ENCODE measurements around the gene FGF14.

The FGF14 gene

GRCh38 chr13:102240110-102240509 is 161.7 kb downstream of the FGF14 start:
- no peak for DNase-seq

DNA sequence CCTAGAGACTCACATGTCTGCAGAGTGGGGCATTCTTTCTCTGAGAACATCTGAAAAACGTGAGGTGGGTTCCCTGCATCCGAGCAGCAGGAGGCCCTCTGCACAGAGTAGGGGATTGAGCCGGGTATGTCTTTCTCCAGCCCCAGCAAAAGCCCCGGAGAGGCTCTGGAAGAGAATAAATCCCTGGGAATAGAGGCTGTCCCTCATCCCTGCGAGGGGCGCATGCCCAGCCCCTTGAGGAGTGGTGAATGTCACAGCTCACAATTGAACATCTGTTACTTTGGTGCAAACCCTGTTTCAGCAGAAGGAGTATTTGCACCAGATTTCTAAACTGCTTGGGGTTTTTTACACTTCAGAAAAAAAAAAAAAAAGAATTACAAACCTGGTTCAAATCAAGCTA is 164.6 kb downstream of the FGF14 start:
- DNase-seq: no peak

DNA sequence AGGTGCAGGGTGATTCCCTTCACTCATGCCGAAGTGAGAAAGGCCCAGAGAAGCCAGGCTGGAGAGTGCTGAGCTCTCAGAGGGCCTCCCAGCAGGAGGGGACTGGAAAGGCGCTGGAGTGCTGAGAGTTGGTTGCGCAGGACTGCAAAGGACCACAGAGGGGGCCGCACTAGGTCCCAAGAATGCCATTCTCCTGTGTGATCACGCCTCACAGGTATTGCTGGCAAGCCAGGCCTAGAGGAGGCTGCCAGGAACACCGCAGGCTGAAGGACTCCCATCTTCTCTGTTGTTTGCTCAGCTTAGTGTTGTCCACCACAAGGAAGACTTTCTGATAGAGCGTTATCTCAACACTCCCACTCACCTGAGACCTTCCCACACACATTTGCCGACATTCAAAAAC is 165.0 kb downstream of the FGF14 start:
- DNase-seq: no peak

GRCh38 chr13:102236341-102236740 is 165.5 kb downstream of the FGF14 start:
- DNase-seq: no peak

DNA sequence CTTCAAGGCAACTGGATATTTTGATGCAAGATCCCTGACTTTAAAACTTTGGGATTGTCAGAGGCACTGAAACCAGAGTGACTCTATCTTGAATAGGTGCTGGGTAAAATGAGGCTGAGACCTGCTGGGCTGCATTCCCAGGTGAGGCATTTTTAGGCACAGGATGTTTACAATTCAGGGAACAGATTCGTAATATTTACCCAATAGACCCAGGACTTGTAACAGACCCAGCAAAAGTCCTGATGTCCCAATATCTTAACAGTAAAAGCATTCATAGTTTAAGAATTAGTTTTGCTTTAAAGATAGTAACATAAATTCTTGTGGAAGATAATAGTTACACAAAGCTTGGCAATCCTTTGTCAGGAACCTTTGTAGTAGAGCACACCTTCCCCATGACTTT is 166.2 kb downstream of the FGF14 start:
- DNase-seq: no peak

GRCh38 chr13:102234618-102235017 is 167.2 kb downstream of the FGF14 start:
- DNase-seq: no peak

DNA sequence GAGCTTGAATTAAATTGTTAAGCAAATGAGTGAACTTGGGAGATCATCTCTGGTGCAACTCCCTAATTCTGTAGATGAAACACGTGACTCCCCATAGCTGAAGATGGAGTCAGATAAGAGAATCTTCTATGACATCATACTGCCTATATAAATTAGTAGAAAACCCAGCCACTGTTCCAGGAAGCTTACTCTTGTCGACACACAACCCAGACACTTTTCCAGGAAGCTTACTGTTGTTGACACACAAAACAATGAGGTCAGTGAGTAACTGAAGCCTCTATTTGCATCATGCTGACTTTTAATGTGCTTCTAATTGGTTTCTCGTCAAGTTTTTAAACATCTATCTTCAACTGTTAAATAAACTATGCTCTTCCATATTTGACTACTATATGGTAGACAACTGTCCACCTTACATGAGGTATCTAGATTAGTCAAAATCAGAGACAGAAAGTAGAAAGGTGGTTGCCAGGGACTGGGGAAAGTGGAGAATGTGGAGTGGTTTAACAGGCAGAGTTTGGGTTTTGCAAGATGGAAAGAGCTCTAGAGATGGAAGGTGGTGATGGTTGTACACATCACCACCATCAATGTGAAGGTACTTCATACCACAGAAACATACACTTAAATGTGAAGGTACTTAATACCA is 168.2 kb downstream of the FGF14 start:
- DNase-seq: no peak

- DNase-seq: no peak
Measured at GRCh38 chr13:102231479-102231878, 170.4 kb downstream of the FGF14 start.

DNA sequence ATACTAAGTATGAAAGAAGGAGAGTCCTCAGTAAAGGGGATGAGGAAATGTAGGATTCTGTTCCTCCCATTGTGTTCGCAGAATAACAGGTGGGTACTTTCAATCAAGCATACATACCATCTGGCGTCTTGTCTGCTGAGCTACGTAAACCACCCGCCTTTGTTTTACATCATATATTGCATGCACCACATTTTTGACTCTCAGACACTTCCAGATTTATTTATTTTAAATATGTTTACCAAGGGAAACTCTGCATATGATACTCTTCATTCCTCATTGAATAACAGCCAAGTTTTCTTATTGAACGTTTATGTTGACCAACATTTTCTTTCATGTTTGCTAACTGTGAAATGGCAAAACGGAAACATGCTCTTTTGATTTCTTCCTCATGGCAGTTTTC is 174.1 kb downstream of the FGF14 start:
- no peak for DNase-seq

DNA sequence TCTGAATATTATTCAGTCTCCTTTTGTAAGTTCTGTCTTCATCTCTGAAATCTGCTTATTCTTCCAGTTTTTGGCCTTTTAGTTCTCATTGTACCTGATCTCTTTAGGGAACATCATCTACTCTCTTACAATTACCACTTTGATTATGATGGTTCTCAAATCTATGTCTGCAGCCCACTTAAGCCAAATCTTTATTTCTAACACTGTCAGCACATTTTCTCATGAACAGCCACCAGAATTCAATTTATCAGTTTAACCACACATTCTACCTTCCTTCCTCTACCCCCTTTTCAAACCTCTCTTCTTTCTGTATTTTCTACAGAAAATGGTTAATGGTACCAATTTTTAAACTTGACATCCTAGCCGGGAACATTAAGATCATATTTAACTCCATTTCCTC is 175.3 kb downstream of the FGF14 start:
- no peak for DNase-seq

DNA sequence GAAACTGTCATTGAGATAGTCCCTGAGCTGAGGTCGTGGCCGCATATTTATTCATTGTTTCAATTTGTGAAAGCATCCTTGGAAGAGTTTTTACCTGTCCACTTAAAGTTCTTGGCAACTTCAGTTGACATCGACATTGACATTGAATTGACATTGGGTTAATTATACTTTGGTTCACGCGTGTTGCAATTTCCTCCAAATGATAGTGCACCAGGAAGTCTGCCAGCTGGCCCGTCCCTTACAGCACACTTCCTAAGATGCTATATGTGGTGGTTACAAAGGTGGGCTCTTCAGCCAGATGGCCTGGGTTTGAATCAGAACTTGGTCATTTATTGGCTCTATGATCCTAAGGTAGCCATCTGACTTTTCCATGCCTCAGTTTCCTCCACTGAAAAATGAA is 176.0 kb downstream of the FGF14 start:
- no peak for DNase-seq

GRCh38 chr13:102220681-102221228 is 181.1 kb downstream of the FGF14 start:
- DNase-seq: no peak

GRCh38 chr13:102214956-102215355 is 186.9 kb downstream of the FGF14 start:
- no peak for DNase-seq

DNA sequence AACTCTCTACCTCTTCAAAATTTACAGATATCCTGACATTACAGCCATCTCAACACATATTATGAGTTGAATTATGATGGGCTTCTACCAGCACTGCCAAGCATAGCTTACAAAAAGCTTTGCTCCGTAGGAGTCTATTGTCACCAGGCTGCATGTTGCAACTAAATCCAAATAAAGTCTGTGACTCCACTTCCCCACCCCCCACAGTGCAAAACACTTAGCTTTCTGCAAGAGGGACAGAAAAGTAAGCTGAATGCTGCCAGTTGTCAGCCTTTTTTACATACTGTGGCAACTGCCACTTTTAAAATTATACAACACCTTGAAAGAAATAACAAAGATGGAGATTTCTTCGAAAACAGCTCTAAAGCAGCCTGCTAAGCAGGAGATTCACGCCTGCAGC is 189.1 kb downstream of the FGF14 start:
- DNase-seq: no peak

GRCh38 chr13:102208347-102208746 is 193.5 kb downstream of the FGF14 start:
- no peak for DNase-seq

DNA sequence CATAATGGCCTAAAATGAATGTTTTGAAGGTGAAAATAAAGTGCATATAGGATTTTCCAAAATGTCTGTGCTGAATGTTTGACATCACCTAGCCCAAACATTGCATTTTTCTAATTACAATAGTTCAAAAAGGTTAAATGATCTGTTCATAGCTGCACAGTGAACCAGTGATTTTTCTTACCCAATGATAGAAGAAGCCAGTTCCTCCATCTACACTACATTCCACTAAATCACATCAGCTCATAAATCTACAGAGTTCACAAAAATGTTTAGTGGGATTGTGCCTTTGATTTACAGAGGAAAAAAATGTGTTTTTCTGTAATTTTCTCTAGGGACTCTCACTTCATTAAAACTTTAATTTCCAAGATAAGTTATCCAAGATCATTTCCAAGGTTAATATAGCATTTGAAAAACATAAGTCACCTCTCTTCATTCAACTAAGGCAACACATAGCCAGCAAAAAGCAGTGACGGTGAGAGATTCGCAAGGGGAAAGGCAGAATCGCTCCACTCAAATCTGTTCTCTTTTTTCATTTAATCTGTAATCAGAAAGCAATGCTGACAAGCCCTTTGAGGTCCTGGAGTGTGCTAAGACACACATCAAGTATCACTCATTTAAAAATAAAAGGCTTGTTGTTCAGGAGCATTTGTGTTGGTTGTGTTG is 194.0 kb downstream of the FGF14 start:
- DNase-seq: no peak

GRCh38 chr13:102203718-102204117 is 198.1 kb downstream of the FGF14 start:
- DNase-seq: no peak

DNA sequence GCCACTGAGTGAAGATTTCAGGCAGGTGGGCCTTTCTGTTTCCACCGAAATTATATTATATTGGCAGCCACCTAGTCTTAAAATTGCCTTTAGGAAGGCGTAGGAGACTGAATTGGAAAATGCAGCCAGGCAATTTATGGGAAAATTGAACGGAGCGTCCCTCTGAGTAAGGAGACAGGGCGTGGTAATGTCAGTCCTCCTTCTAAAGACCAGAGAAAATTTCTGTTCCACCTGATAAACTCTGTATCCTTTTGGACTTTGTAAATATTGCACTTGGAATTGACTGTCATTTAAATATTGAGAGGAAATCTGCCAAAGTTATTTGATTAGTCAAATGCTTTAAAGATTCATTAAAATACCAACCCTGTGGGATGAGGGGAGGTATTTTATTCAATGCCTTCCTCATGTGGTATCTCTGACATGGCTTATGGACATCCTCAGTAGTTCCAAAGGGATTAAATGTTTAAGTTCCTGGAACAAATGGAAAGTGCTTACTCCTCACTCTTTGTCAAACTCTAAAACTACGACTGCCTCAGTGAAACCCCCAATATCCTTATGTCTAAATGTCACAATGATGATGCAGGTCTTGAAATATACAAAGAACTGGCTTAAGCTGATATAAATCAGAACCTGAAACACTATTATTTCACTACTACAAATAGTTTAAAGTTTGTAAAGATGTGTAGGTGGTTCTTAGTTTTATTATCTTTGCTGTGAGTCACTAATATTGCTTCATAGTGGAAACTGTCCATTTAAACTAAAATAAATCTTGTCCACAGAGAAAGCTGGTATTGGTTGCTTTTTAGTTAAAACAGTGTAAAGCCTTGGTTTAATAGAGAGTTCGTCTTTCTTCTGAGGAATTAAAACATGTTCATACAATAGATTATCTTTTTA is 203.2 kb downstream of the FGF14 start:
- DNase-seq: no peak

- DNase-seq: no peak
Measured at GRCh38 chr13:102197193-102197592, 204.7 kb downstream of the FGF14 start.

DNA sequence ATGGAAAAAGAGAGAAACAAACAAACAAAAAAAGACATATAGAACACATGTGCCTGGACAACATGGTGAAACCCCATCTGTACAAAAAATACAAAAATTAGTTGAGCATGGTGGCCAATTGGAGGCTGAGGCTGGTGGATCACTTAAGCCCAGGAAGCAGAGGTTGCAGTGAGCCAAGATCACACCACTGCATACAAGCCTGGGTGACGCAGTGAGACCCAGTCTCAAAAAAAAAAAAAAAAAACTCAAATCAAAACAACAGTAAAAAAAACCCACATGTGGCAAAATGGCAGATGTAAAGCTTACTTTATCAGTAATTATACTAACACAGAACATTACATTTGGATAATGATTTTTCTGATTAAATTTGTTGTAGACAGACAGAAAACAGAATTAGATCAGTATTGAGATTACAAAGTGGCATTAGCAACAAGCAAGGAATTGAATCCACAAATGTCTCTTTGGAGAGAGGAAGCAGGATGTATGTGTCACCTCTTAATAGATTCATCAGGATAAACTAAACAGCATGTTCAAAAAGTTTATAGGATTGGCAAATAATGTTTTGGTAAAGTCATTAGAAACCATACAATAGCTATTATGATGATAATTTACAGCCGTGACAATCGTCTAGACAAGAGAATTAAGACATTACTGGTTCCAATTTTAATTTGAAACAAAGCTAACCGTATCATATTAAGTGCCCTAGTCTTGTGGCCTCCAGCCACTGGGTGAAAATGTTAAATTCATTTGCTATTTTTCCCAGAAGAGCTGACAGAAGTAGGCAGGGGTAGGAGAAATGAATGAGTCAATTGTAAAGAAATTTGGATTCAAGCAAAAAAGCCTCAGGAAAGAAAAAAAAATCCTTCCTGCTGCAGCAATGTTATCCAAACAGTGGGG is 206.0 kb downstream of the FGF14 start:
- no peak for DNase-seq

GRCh38 chr13:102192858-102193257 is 209.0 kb downstream of the FGF14 start:
- DNase-seq: no peak

DNA sequence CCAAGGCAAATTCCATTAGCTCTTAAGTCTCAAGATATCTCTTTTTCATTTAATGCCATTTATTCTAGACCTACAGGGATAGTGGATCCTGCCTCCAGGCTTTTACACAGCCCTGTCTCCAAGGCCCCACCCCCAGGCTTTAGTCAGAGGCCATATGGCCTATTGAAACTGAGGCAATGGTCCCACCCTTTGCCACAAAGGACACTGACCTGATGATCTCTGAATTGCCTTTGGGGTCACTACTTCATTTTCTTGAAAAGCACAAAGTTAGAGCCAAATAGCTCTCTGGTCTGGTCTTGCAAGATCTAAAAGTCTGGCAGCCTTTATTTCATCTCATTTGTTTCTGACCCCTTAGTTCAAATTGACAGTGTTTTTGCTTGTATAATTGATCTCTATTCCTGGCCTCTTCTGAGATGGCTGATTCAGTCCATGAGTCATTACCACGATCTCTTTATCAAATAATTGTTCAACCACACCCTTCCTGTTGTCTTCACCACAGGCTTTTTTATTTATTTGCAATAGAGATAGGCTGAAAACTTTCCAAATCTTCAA is 209.8 kb downstream of the FGF14 start:
- DNase-seq: no peak
